HEK293T (cell line): ENCODE results near the gene ALDH8A1.

Experiments used
- BHLHE40 ChIP-seq: fragments of 450-650 bp; IDR thresholded peaks from 2 replicates; pipeline ENCODE4 v1.6.1; 2016; ENCODE audit warnings: mild to moderate bottlenecking, moderate library complexity, borderline replicate concordance
- CTBP1 ChIP-seq: fragments of 450-650 bp; IDR thresholded peaks from 2 replicates; pipeline ENCODE4 v1.6.1; 2016; ENCODE audit warnings: borderline replicate concordance
- ELF4 ChIP-seq: fragments of 450-650 bp; IDR thresholded peaks from 2 replicates; pipeline ENCODE4 v1.6.1; 2017; ENCODE audit warnings: antibody characterized with exemption
- L3MBTL2 ChIP-seq: fragments of 450-650 bp; conservative IDR thresholded peaks from 2 replicates; pipeline ENCODE4 v1.6.1; 2016; ENCODE audit warnings: mild to moderate bottlenecking
- NFRKB ChIP-seq: fragments of 450-650 bp; IDR thresholded peaks from 2 replicates; pipeline ENCODE4 v1.6.1; 2016; ENCODE audit warnings: mild to moderate bottlenecking, moderate library complexity
- SP1 ChIP-seq: fragments of 450-650 bp; IDR thresholded peaks from 2 replicates; pipeline ENCODE4 v1.6.1; 2017
- SUZ12 ChIP-seq: fragments of 450-650 bp; IDR thresholded peaks from 2 replicates; pipeline ENCODE4 v1.6.1; 2016; ENCODE audit warnings: mild to moderate bottlenecking
- TARDBP ChIP-seq: fragments of 450-650 bp; IDR thresholded peaks from 2 replicates; pipeline ENCODE4 v1.6.1; 2016

DNA sequence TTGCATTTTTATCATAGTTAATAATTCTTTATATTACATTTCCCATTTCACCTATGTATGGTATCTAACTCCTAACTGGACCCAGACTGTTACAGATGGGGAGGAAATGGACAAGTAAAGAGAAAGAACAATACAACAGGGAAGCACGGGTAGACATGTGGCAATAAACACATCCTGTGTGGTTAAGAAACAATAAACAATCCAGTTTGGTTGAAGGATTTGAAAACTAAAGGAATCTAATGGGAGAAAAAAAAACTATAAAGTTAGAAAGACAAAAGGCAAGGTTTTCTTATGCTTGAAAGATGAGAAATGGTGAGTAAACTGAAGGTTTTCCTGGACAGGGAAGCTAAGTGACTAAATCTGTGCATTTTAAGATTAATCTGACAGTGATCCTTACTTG lies 34.9 kb upstream of the ALDH8A1 start:
- TF ChIP-seq SUZ12 (no peak), L3MBTL2 (no peak), ELF4 (no peak), CTBP1 (no peak), SP1 (no peak), TARDBP (no peak), NFRKB (no peak), BHLHE40 (no peak)
